ENCODE results near the gene COLEC12.

The COLEC12 gene

DNA sequence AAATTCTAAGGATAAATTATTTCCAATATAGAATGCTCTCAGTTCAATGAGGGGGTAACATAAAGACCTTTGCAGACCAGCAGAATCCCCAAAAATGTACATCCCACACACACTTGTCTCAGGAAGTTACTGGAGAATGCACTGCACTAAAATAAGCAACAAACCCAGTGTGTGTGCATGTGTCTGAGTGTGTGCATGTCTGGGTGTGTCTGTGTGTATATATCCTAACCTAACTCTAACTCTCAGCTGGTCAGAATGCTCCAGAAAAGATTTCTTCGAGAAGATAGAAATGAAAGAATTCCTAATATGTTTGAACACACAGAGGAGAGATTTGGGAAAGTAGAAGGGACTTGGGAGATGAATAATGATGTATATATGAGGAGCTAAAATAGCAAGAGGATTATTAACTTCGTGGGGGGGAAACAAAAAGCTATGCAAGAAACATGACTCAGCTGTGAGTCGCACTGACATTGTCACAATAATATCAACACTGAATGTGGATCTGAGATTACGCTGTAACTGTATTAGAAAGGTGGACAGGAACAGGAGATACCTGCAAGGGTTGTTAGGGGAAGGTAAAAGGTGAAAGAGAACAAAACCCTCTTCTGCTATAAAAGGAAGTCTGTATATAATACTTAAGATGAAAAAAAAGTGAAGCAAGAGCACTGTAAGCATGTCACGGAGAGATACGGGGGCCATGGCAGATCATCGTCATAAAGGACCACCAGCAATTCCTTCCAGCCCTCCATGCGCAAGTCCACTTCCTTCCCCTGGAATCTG is 11.1 kb downstream of the COLEC12 start:
- Histone ChIP-seq H3K9ac (ENCODE audit: low read length) (no peak overlapping the region), H3K9me3 (ENCODE audit: insufficient read depth, low read depth, low read length) (no peaks in the 10 kb centered on the region), H3K4ac (ENCODE audit: low read depth, low read length) (no peak overlapping the region), H3K79me1 (ENCODE audit: low read length) (peaks cover 3% of the 10 kb centered on the region), H3K4me2 (ENCODE audit: low read length) (no peak overlapping the region), H4K8ac (ENCODE audit: low read depth, low read length) (no peak overlapping the region), H2AK5ac (ENCODE audit: low read length) (no peak overlapping the region), H3K4me3 (ENCODE audit: low read depth, low read length) (no peak overlapping the region), H2AFZ (ENCODE audit: insufficient read depth, low read length, poor library complexity) (peak overlapping the region; percentile 0), H3K27me3 (ENCODE audit: insufficient read depth, low read length) (no peaks in the 10 kb centered on the region), H2BK120ac (ENCODE audit: insufficient read depth, low read length, poor library complexity) (peak overlapping the region; percentile 27), H3K27ac (ENCODE audit: low read depth, low read length) (no peak overlapping the region), H4K91ac (ENCODE audit: low read depth, low read length) (peak overlapping the region; percentile 2), H4K12ac (ENCODE audit: low read depth, low read length) (no peak overlapping the region), H3K79me2 (ENCODE audit: control insufficient read depth, insufficient read depth, low read length, poor library complexity) (peaks cover 2% of the 10 kb centered on the region), H2BK5ac (ENCODE audit: low read depth, low read length, poor library complexity) (peak overlapping the region; percentile 4), H3K4me1 (ENCODE audit: control insufficient read depth in 1 of 2, insufficient read depth in 2 of 2, low read length in 2 of 2) (peaks cover 10 to 13% of the 10 kb centered on the region in 2 experiments), H3K18ac (ENCODE audit: low read length) (peak overlapping the region; percentile 74), H3K36me3 (ENCODE audit: control insufficient read depth in 1 of 2, insufficient read depth in 2 of 2, low read length in 2 of 2) (no peaks in the 10 kb centered on the region), H3K14ac (ENCODE audit: low read length) (no peak overlapping the region), H2BK12ac (ENCODE audit: low read length) (peak overlapping the region; percentile 74), H3K23ac (ENCODE audit: low read length) (no peak overlapping the region)
- peak; percentile 28 to 80 for DNase-seq
- WGBS (ENCODE audit: extremely low coverage, insufficient coverage, insufficient read length): no CpG with 5 or more reads among the region's 8 CpGs

- H3K9ac ChIP-seq (ENCODE audit: low read length): no peak overlapping the region
- H3K4me3 ChIP-seq (ENCODE audit: low read depth, low read length): no peak overlapping the region
- no peaks in the 10 kb centered on the region for H3K9me3 ChIP-seq (ENCODE audit: insufficient read depth, low read depth, low read length)
- H4K8ac ChIP-seq (ENCODE audit: low read depth, low read length): no peak overlapping the region
- H3K27ac ChIP-seq (ENCODE audit: low read depth, low read length): no peak overlapping the region
- no peaks in the 10 kb centered on the region for H3K27me3 ChIP-seq (ENCODE audit: insufficient read depth, low read length)
- H4K12ac ChIP-seq (ENCODE audit: low read depth, low read length): no peak overlapping the region
- H3K18ac ChIP-seq (ENCODE audit: low read length): no peak overlapping the region
- no peak overlapping the region for H2BK120ac ChIP-seq (ENCODE audit: insufficient read depth, low read length, poor library complexity)
- H3K79me2 ChIP-seq (ENCODE audit: control insufficient read depth, insufficient read depth, low read length, poor library complexity): peaks cover 2% of the 10 kb centered on the region
- 100% methylated on average over 1 of the region's 3 CpGs for WGBS (ENCODE audit: extremely low coverage, insufficient coverage, insufficient read length)
- H3K79me1 ChIP-seq (ENCODE audit: low read length): peaks cover 3% of the 10 kb centered on the region
- no peak for DNase-seq
- H3K4ac ChIP-seq (ENCODE audit: low read depth, low read length): no peak overlapping the region
- no peak overlapping the region for H4K91ac ChIP-seq (ENCODE audit: low read depth, low read length)
- no peak overlapping the region for H2BK12ac ChIP-seq (ENCODE audit: low read length)
- no peak overlapping the region for H3K14ac ChIP-seq (ENCODE audit: low read length)
- H2AK5ac ChIP-seq (ENCODE audit: low read length): no peak overlapping the region
- no peak overlapping the region for H3K23ac ChIP-seq (ENCODE audit: low read length)
- H3K4me2 ChIP-seq (ENCODE audit: low read length): no peak overlapping the region
- no peaks in the 10 kb centered on the region for H3K36me3 ChIP-seq (ENCODE audit: control insufficient read depth in 1 of 2, insufficient read depth in 2 of 2, low read length in 2 of 2)
- H3K4me1 ChIP-seq (ENCODE audit: control insufficient read depth in 1 of 2, insufficient read depth in 2 of 2, low read length in 2 of 2): peaks cover 10 to 13% of the 10 kb centered on the region in 2 experiments
- no peak overlapping the region for H2AFZ ChIP-seq (ENCODE audit: insufficient read depth, low read length, poor library complexity)
- H2BK5ac ChIP-seq (ENCODE audit: low read depth, low read length, poor library complexity): no peak overlapping the region
These were observed 13.4 kb downstream of the COLEC12 start for GRCh38 chr18:486929-487740.

GRCh38 chr18:484749-485464 is 15.6 kb downstream of the COLEC12 start:
- Histone ChIP-seq H3K4me1 (ENCODE audit: control insufficient read depth in 1 of 2, insufficient read depth in 2 of 2, low read length in 2 of 2) (peaks cover 2 to 4% of the 10 kb centered on the region in 2 experiments), H3K18ac (ENCODE audit: low read length) (no peak overlapping the region), H3K27me3 (ENCODE audit: insufficient read depth, low read length) (no peaks in the 10 kb centered on the region), H3K79me2 (ENCODE audit: control insufficient read depth, insufficient read depth, low read length, poor library complexity) (peaks cover 1% of the 10 kb centered on the region), H2BK12ac (ENCODE audit: low read length) (no peak overlapping the region), H4K12ac (ENCODE audit: low read depth, low read length) (no peak overlapping the region), H3K14ac (ENCODE audit: low read length) (no peak overlapping the region), H3K23ac (ENCODE audit: low read length) (no peak overlapping the region), H2AFZ (ENCODE audit: insufficient read depth, low read length, poor library complexity) (no peak overlapping the region), H3K27ac (ENCODE audit: low read depth, low read length) (no peak overlapping the region), H4K8ac (ENCODE audit: low read depth, low read length) (no peak overlapping the region), H3K36me3 (ENCODE audit: control insufficient read depth in 1 of 2, insufficient read depth in 2 of 2, low read length in 2 of 2) (no peaks in the 10 kb centered on the region), H3K79me1 (ENCODE audit: low read length) (peaks cover 2% of the 10 kb centered on the region), H3K9ac (ENCODE audit: low read length) (no peak overlapping the region), H2AK5ac (ENCODE audit: low read length) (no peak overlapping the region), H2BK5ac (ENCODE audit: low read depth, low read length, poor library complexity) (no peak overlapping the region), H3K4me3 (ENCODE audit: low read depth, low read length) (no peak overlapping the region), H4K91ac (ENCODE audit: low read depth, low read length) (no peak overlapping the region), H3K4ac (ENCODE audit: low read depth, low read length) (no peak overlapping the region), H3K4me2 (ENCODE audit: low read length) (no peak overlapping the region), H2BK120ac (ENCODE audit: insufficient read depth, low read length, poor library complexity) (no peak overlapping the region), H3K9me3 (ENCODE audit: insufficient read depth, low read depth, low read length) (no peaks in the 10 kb centered on the region)
- WGBS (ENCODE audit: extremely low coverage, insufficient coverage, insufficient read length): no CpG with 5 or more reads among the region's 4 CpGs
- no peak for DNase-seq

- no peak overlapping the region for H3K27ac ChIP-seq (ENCODE audit: low read depth, low read length)
- H3K4me3 ChIP-seq (ENCODE audit: low read depth, low read length): no peak overlapping the region
- H3K23ac ChIP-seq (ENCODE audit: low read length): no peak overlapping the region
- H3K4ac ChIP-seq (ENCODE audit: low read depth, low read length): no peak overlapping the region
- H2BK12ac ChIP-seq (ENCODE audit: low read length): no peak overlapping the region
- no peak overlapping the region for H3K14ac ChIP-seq (ENCODE audit: low read length)
- H3K27me3 ChIP-seq (ENCODE audit: insufficient read depth, low read length): no peaks in the 10 kb centered on the region
- H4K12ac ChIP-seq (ENCODE audit: low read depth, low read length): no peak overlapping the region
- H3K4me2 ChIP-seq (ENCODE audit: low read length): no peak overlapping the region
- no peak overlapping the region for H2AFZ ChIP-seq (ENCODE audit: insufficient read depth, low read length, poor library complexity)
- no peaks in the 10 kb centered on the region for H3K79me1 ChIP-seq (ENCODE audit: low read length)
- no peak overlapping the region for H3K9ac ChIP-seq (ENCODE audit: low read length)
- H2BK5ac ChIP-seq (ENCODE audit: low read depth, low read length, poor library complexity): no peak overlapping the region
- DNase-seq: no peak
- WGBS (ENCODE audit: extremely low coverage, insufficient coverage, insufficient read length): no CpG with 5 or more reads among the region's 5 CpGs
- no peaks in the 10 kb centered on the region for H3K79me2 ChIP-seq (ENCODE audit: control insufficient read depth, insufficient read depth, low read length, poor library complexity)
- H4K8ac ChIP-seq (ENCODE audit: low read depth, low read length): no peak overlapping the region
- no peak overlapping the region for H3K18ac ChIP-seq (ENCODE audit: low read length)
- H3K36me3 ChIP-seq (ENCODE audit: control insufficient read depth in 1 of 2, insufficient read depth in 2 of 2, low read length in 2 of 2): no peaks in the 10 kb centered on the region
- no peaks in the 10 kb centered on the region for H3K9me3 ChIP-seq (ENCODE audit: insufficient read depth, low read depth, low read length)
- H3K4me1 ChIP-seq (ENCODE audit: control insufficient read depth in 1 of 2, insufficient read depth in 2 of 2, low read length in 2 of 2): peaks cover 5 to 6% of the 10 kb centered on the region in 2 experiments
- H2BK120ac ChIP-seq (ENCODE audit: insufficient read depth, low read length, poor library complexity): no peak overlapping the region
- no peak overlapping the region for H2AK5ac ChIP-seq (ENCODE audit: low read length)
- no peak overlapping the region for H4K91ac ChIP-seq (ENCODE audit: low read depth, low read length)
These were observed 21.8 kb downstream of the COLEC12 start for GRCh38 chr18:478681-479080.
